H1 (cell line): ENCODE data around the gene S100A11. TPM values are rescaled to one million over a fixed set of nuclear protein-coding genes. Genes with fewer than 3 reads are reported as not detected.

ENCODE experiments used
- CBX8 ChIP-seq: fragments of 300-800, 300-1000 bp; sonication (generic); IDR thresholded peaks from 2 replicates; pipeline ENCODE4 v1.7.1; 2016; ENCODE audit warnings: low read depth, low read length, borderline replicate concordance
- CHD1 ChIP-seq: IDR thresholded peaks from 2 replicates; pipeline ENCODE4 v1.6.1; 2012; ENCODE audit warnings: low read depth, low read length, improper control_type of control experiment
- GTF2F1 ChIP-seq: IDR thresholded peaks from 2 replicates; pipeline ENCODE4 v1.6.1; 2012; ENCODE audit warnings: low read depth, low read length, improper control_type of control experiment, borderline replicate concordance
- NANOG ChIP-seq: IDR thresholded peaks from 2 replicates; pipeline ENCODE4 v1.6.1; 2011; ENCODE audit warnings: low read length, low read depth, mild to moderate bottlenecking, inconsistent platforms; ENCODE audit not compliant: insufficient read depth, poor library complexity, severe bottlenecking
- POU5F1 ChIP-seq: IDR thresholded peaks from 2 replicates; pipeline ENCODE4 v1.6.1; 2011; ENCODE audit warnings: low read depth, mild to moderate bottlenecking, low read length, moderate library complexity
- RAD21 ChIP-seq, 2 experiments: IDR thresholded peaks in 1 of 2; conservative IDR thresholded peaks in 1 of 2; 2 replicates each; pipeline ENCODE4 v1.6.1; 2011; ENCODE audit warnings: low read depth in 2 of 2, low read length in 2 of 2, improper control_type of control experiment in 1 of 2, inconsistent platforms in 1 of 2, mild to moderate bottlenecking in 1 of 2, moderate library complexity in 1 of 2
- ZNF274 ChIP-seq: IDR thresholded peaks from 2 replicates; pipeline ENCODE4 v1.7.0; 2012; ENCODE audit warnings: low read length, borderline replicate concordance; ENCODE audit errors: extremely low read depth
- polyA plus RNA-seq, 7 experiments: library from polyadenylated mRNA; depleted of rRNA in 3 of 7; stranded (reverse) in 5 of 7; unstranded in 2 of 7; fragments of >200 nt in 5 of 7; fragments of 200-250 nt in 2 of 7; gene quantifications; 1 replicate in 5 of 7; 2 replicates in 1 of 7; 4 replicates in 1 of 7; pipeline versions ENCODE4 v1.2.1 to v1.2.3, GENCODE V29; 2011 to 2013; ENCODE audit warnings: missing spikeins in 2 of 7, mixed read lengths in 2 of 7
- total RNA-seq: library from RNA; stranded (reverse); fragmentation: NEBNext Ultra II Directional; extraction: Animal tissue kit (Norgen Biotek cat#: 25700); gene quantifications from 2 replicates; pipeline ENCODE4 v1.2.1, GENCODE V29; 2021
- TF ChIP-seq, protein P1 (sequence below): fragments of 300-600 bp; sonication (generic); IDR thresholded peaks from 2 replicates; pipeline ENCODE4 v1.7.1; 2012; ENCODE audit warnings: low read length, moderate library complexity, mild to moderate bottlenecking, inconsistent platforms; ENCODE audit not compliant: insufficient replicate concordance
- TF ChIP-seq, protein P2 (sequence below): IDR thresholded peaks from 2 replicates; pipeline ENCODE4 v1.6.1; 2012; ENCODE audit warnings: inconsistent platforms

Gene S100A11
- total and polyA plus RNA-seq, 2 of the 8 experiments (the other 6 are each of a cell fraction or from before 2014, with no cell fraction given): 120 to 343 TPM

DNA sequence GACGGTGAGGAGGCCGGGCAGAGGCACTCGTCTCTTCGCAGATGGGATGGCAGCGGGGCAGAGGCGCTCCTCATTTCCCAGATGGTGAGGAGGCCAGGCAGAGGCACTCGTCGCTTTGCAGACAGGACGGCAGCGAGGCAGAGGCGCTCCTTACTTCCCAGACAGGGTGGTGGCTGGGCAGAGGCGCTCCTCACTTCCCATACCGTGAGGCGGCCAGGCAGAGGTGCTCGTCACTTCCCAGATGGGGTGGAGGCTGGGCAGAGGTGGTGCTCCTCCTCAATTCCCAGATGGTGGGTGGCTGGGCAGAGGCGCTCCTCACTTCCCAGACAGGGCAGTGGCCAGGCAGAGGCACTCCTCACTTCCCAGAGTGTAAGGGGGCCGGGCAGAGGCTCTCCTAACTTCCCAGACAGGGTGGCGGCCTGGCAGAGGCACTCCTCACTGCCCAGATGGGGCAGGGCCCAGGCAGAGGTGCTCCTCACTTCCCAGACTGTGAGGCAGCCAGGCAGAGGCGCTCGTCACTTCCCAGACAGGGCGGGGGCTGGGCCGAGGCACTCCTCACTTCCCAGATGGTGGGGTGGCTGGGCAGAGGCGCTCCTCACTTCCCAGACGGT, 42.1 kb upstream of the S100A11 start (continued):
- TF ChIP-seq, protein P1, sequence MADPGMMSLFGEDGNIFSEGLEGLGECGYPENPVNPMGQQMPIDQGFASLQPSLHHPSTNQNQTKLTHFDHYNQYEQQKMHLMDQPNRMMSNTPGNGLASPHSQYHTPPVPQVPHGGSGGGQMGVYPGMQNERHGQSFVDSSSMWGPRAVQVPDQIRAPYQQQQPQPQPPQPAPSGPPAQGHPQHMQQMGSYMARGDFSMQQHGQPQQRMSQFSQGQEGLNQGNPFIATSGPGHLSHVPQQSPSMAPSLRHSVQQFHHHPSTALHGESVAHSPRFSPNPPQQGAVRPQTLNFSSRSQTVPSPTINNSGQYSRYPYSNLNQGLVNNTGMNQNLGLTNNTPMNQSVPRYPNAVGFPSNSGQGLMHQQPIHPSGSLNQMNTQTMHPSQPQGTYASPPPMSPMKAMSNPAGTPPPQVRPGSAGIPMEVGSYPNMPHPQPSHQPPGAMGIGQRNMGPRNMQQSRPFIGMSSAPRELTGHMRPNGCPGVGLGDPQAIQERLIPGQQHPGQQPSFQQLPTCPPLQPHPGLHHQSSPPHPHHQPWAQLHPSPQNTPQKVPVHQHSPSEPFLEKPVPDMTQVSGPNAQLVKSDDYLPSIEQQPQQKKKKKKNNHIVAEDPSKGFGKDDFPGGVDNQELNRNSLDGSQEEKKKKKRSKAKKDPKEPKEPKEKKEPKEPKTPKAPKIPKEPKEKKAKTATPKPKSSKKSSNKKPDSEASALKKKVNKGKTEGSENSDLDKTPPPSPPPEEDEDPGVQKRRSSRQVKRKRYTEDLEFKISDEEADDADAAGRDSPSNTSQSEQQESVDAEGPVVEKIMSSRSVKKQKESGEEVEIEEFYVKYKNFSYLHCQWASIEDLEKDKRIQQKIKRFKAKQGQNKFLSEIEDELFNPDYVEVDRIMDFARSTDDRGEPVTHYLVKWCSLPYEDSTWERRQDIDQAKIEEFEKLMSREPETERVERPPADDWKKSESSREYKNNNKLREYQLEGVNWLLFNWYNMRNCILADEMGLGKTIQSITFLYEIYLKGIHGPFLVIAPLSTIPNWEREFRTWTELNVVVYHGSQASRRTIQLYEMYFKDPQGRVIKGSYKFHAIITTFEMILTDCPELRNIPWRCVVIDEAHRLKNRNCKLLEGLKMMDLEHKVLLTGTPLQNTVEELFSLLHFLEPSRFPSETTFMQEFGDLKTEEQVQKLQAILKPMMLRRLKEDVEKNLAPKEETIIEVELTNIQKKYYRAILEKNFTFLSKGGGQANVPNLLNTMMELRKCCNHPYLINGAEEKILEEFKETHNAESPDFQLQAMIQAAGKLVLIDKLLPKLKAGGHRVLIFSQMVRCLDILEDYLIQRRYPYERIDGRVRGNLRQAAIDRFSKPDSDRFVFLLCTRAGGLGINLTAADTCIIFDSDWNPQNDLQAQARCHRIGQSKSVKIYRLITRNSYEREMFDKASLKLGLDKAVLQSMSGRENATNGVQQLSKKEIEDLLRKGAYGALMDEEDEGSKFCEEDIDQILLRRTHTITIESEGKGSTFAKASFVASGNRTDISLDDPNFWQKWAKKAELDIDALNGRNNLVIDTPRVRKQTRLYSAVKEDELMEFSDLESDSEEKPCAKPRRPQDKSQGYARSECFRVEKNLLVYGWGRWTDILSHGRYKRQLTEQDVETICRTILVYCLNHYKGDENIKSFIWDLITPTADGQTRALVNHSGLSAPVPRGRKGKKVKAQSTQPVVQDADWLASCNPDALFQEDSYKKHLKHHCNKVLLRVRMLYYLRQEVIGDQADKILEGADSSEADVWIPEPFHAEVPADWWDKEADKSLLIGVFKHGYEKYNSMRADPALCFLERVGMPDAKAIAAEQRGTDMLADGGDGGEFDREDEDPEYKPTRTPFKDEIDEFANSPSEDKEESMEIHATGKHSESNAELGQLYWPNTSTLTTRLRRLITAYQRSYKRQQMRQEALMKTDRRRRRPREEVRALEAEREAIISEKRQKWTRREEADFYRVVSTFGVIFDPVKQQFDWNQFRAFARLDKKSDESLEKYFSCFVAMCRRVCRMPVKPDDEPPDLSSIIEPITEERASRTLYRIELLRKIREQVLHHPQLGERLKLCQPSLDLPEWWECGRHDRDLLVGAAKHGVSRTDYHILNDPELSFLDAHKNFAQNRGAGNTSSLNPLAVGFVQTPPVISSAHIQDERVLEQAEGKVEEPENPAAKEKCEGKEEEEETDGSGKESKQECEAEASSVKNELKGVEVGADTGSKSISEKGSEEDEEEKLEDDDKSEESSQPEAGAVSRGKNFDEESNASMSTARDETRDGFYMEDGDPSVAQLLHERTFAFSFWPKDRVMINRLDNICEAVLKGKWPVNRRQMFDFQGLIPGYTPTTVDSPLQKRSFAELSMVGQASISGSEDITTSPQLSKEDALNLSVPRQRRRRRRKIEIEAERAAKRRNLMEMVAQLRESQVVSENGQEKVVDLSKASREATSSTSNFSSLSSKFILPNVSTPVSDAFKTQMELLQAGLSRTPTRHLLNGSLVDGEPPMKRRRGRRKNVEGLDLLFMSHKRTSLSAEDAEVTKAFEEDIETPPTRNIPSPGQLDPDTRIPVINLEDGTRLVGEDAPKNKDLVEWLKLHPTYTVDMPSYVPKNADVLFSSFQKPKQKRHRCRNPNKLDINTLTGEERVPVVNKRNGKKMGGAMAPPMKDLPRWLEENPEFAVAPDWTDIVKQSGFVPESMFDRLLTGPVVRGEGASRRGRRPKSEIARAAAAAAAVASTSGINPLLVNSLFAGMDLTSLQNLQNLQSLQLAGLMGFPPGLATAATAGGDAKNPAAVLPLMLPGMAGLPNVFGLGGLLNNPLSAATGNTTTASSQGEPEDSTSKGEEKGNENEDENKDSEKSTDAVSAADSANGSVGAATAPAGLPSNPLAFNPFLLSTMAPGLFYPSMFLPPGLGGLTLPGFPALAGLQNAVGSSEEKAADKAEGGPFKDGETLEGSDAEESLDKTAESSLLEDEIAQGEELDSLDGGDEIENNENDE: no peak
- TF ChIP-seq ZNF274 (no peak), RAD21 (IDR thresholded peaks at IDR 0.05 in 1 of 2, conservative IDR thresholded peaks at IDR 0.05 in 1 of 2; ENCODE audit: low read depth in 2 of 2, low read length in 2 of 2) (no peak), POU5F1 (no peak), GTF2F1 (no peak), NANOG (no peak), CHD1 (no peak), CBX8 (no peak)
- TF ChIP-seq, protein P2, sequence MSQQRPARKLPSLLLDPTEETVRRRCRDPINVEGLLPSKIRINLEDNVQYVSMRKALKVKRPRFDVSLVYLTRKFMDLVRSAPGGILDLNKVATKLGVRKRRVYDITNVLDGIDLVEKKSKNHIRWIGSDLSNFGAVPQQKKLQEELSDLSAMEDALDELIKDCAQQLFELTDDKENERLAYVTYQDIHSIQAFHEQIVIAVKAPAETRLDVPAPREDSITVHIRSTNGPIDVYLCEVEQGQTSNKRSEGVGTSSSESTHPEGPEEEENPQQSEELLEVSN: no peak
